Calu3 (cell line): ENCODE measurements around the gene DNM1. TPM values are rescaled to one million over a fixed set of nuclear protein-coding genes. Genes with fewer than 3 reads are reported as not detected.
A peak's percentile ranks its signal among the peaks of the same experiment; 100 is the strongest.

Experiments used
- BruUV-seq: library from RNA; stranded (reverse); fragments of 400-500 nt; replicated peaks from 2 replicates; lab custom pipeline; 2021; lab: Mats Ljungman, UMichigan
- CTCF ChIA-PET: fragments of 300-600 bp; sonication (Branson Sonifier 250); formaldehyde crosslinking; loops from one replicate; lab custom pipeline; 2022; ENCODE audit warnings: antibody characterized with exemption; lab: Charles Lee
- DNase-seq: peaks from one replicate; pipeline ENCODE4 v3.0.0; 2022
- H3K27ac Mint-ChIP-seq: one replicate; pipeline ENCODE4 v1.8.0; 2022; ENCODE audit warnings: mixed read lengths; ENCODE audit not compliant: unreplicated experiment
- H3K27me3 Mint-ChIP-seq: one replicate; pipeline ENCODE4 v1.8.0; 2022; ENCODE audit warnings: mixed read lengths; ENCODE audit not compliant: unreplicated experiment
- H3K36me3 Mint-ChIP-seq: one replicate; pipeline ENCODE4 v1.8.0; 2022; ENCODE audit warnings: mild to moderate bottlenecking, moderate library complexity, mixed read lengths; ENCODE audit not compliant: insufficient read depth, unreplicated experiment
- H3K4me1 Mint-ChIP-seq: one replicate; pipeline ENCODE4 v1.8.0; 2022; ENCODE audit warnings: mild to moderate bottlenecking, low read depth, mixed read lengths; ENCODE audit not compliant: unreplicated experiment
- H3K4me3 Mint-ChIP-seq: one replicate; pipeline ENCODE4 v1.8.0; 2022; ENCODE audit warnings: mild to moderate bottlenecking, low read depth, moderate library complexity, mixed read lengths; ENCODE audit not compliant: unreplicated experiment
- H3K9me3 Mint-ChIP-seq: one replicate; pipeline ENCODE4 v1.8.0; 2022; ENCODE audit warnings: low read depth, mixed read lengths; ENCODE audit not compliant: unreplicated experiment
- CTCF ChIP-seq: fragments of 200-600 bp; IDR thresholded peaks from one replicate; pipeline ENCODE4 v1.8.0; 2022; ENCODE audit warnings: antibody characterized with exemption; ENCODE audit not compliant: unreplicated experiment
- intact Hi-C: fragments of 100-400 bp; cut with micrococcal nuclease; formaldehyde crosslinking; loops from one replicate; pipeline ENCODE4 v1.10.0; 2022; ENCODE audit not compliant: unreplicated experiment
- total RNA-seq: library from RNA; stranded (reverse); gene quantifications from 2 replicates; pipeline ENCODE4 v1.2.3, GENCODE V29; 2022

The DNM1 gene
- total RNA-seq, 1 experiment from 2014 or later, result 40.0 TPM

- DNase-seq, result no peak
- peak overlapping the region; percentile 50 for H3K27ac Mint-ChIP-seq
- CTCF ChIA-PET, result interaction anchor here (1.1 kb wide), 1 partner anchor 66 kb away, joined by 4 read pairs; no protein-coding TSS in a partner anchor
- H3K36me3 Mint-ChIP-seq, result peaks cover 43% of the 10 kb centered on the region
- intact Hi-C loops, result no loop called here
- H3K4me1 Mint-ChIP-seq, result no peaks in the 10 kb centered on the region
- no TSS peak for BruUV-seq
- no peak for TF ChIP-seq CTCF
- H3K27me3 Mint-ChIP-seq, result no peaks in the 10 kb centered on the region
- H3K9me3 Mint-ChIP-seq, result no peaks in the 10 kb centered on the region
- H3K4me3 Mint-ChIP-seq, result peak overlapping the region; percentile 87
Measured at GRCh38 chr9:128190516-128191405, 12.4 kb upstream of the DNM1 start.

DNA sequence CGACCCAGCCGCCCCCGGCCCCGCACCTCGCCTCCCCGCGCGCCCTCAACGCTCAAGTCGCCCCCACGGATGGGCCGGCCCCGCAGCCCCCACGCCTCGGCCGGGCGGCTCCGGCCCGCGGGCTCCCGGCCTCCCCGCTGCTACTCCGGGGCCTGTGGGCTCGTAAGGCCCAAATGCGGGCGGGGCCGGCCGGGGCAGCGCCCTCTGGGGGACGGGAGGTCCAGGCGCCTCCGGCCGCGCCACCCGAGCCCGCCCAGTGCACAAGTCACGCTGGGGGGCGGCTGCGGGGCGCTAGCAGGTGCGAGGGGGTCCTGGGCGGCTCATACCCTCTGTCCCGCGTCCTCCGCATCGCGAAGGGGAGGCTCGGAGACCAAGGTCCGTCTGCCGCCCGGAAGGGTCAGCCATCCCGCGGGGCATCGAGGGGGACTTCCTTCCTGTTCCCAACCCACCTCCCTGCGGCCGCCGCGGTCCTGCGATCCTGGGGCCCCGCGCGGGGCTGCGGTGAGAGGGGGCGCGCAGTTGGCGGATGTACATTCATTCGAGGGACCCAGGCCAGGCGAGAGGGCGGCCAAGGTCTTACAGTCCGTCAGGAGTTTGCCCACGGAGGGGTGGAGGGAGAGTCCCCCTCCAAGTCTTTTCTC lies 11.7 kb upstream of the DNM1 start, which contains the start of gene CIZ1:
TSS of gene CIZ1 (minus strand) at position 167 of the 641 bp plus-strand sequence. CDS start 715 bp downstream, outside the sequence.
- peak; percentile 54 for TF ChIP-seq CTCF

GRCh38 chr9:128192601-128193371 lies 10.4 kb upstream of the DNM1 start:
- H3K36me3 Mint-ChIP-seq, result peaks cover 41% of the 10 kb centered on the region
- DNase-seq, result peak; percentile 87
- intact Hi-C loops, result no loop called here
- H3K9me3 Mint-ChIP-seq, result no peaks in the 10 kb centered on the region
- TF ChIP-seq CTCF, result no peak
- H3K4me1 Mint-ChIP-seq, result no peaks in the 10 kb centered on the region
- CTCF ChIA-PET, result interaction anchor here (0.6 to 0.9 kb wide), 4 partner anchors 9 to 1585 kb away, joined by 3 read pairs; no protein-coding TSS in a partner anchor
- peak overlapping the region; percentile 83 for H3K27ac Mint-ChIP-seq
- no TSS peak for BruUV-seq
- no peaks in the 10 kb centered on the region for H3K27me3 Mint-ChIP-seq
- H3K4me3 Mint-ChIP-seq, result peak overlapping the region; percentile 87

More for the DNA sequence above, 11.7 kb upstream of the DNM1 start, which contains the start of gene CIZ1:
- CTCF ChIA-PET, result interaction anchor here (0.7 kb wide), 1 partner anchor 66 kb away, joined by 3 read pairs; no protein-coding TSS in a partner anchor
- H3K4me3 Mint-ChIP-seq, result peak within 1 kb of the TSS; percentile 87
- intact Hi-C loops, result no loop called here
- H3K4me1 Mint-ChIP-seq, result no peaks in the 10 kb centered on the region
- peak; percentile 78 for DNase-seq
- H3K36me3 Mint-ChIP-seq, result peaks cover 43% of the 10 kb centered on the region
- H3K27me3 Mint-ChIP-seq, result no peaks in the 10 kb centered on the region
- no peaks in the 10 kb centered on the region for H3K9me3 Mint-ChIP-seq
- BruUV-seq, result no TSS peak
- peak within 1 kb of the TSS; percentile 50 for H3K27ac Mint-ChIP-seq
